A673 (cell line): ENCODE results near the gene UST.

Experiments used
- CTCF ChIP-seq: fragments of 300-800, 200-600 bp; sonication (generic); conservative IDR thresholded peaks from 2 replicates; pipeline ENCODE4 v1.5.1; 2017; ENCODE audit warnings: low read depth, mild to moderate bottlenecking, antibody characterized with exemption, low read length, moderate library complexity, mixed read lengths
- EZH2 ChIP-seq: fragments of 200-600 bp; sonication (generic); IDR thresholded peaks from 2 replicates; pipeline ENCODE4 v1.6.1; 2017; ENCODE audit warnings: borderline replicate concordance, low read depth, mild to moderate bottlenecking, mixed read lengths, antibody characterized with exemption, low read length; ENCODE audit not compliant: poor library complexity, severe bottlenecking

GRCh38 chr6:149006671-149007070 is 259.8 kb downstream of the UST start:
- no peak for TF ChIP-seq EZH2
- TF ChIP-seq CTCF, result no peak
